ENCODE measurements around the gene HOXD4. TPM values are rescaled to one million over a fixed set of nuclear protein-coding genes. Genes with fewer than 3 reads are reported as not detected.
A peak's percentile ranks its signal among the peaks of the same experiment; 100 is the strongest.

HOXD4 gene
- total RNA-seq, 1 experiment from 2014 or later, result not detected

GRCh38 chr2:176118601-176119339, 32.6 kb upstream of the HOXD4 start:
- Histone ChIP-seq H3K9ac (ENCODE audit: low read length) (0 out of 2 replicates have a peak overlapping the region, but pooled peaks have one; percentile 27), H3K79me2 (ENCODE audit: low read length) (no peaks in the 10 kb centered on the region), H3K36me3 (ENCODE audit: insufficient read depth, low read length) (no peaks in the 10 kb centered on the region), H3K27ac (ENCODE audit: low read length) (no peak overlapping the region), H4K20me1 (ENCODE audit: insufficient read depth, low read depth, low read length) (no peaks in the 10 kb centered on the region), H3K9me2 (replicated peaks; ENCODE audit: insufficient read depth, low read length) (no peaks in the 10 kb centered on the region), H3K27me3 (ENCODE audit: low read length) (no peaks in the 10 kb centered on the region), H2AFZ (ENCODE audit: low read length) (no peak overlapping the region), H3K4me2 (ENCODE audit: low read depth, low read length, poor library complexity, severe bottlenecking) (peak overlapping the region; percentile 44), H3K4me3 (ENCODE audit: low read length) (peak overlapping the region; percentile 40; the same call in 1 of the 2 replicates), H3K4me1 (ENCODE audit: low read length) (no peaks in the 10 kb centered on the region), H3K9me3 (ENCODE audit: low read length) (no peaks in the 10 kb centered on the region)
- DNase-seq, result peak; percentile 79

- Histone ChIP-seq H3K36me3 (ENCODE audit: insufficient read depth, low read length) (no peaks in the 10 kb centered on the region), H3K79me2 (ENCODE audit: low read length) (no peaks in the 10 kb centered on the region), H3K27me3 (ENCODE audit: low read length) (no peaks in the 10 kb centered on the region), H3K4me3 (ENCODE audit: low read length) (no peak overlapping the region), H3K9me3 (ENCODE audit: low read length) (no peaks in the 10 kb centered on the region), H3K9me2 (replicated peaks; ENCODE audit: insufficient read depth, low read length) (no peaks in the 10 kb centered on the region), H2AFZ (ENCODE audit: low read length) (no peak overlapping the region), H3K4me2 (ENCODE audit: low read depth, low read length, poor library complexity, severe bottlenecking) (no peak overlapping the region), H4K20me1 (ENCODE audit: insufficient read depth, low read depth, low read length) (no peaks in the 10 kb centered on the region), H3K4me1 (ENCODE audit: low read length) (no peaks in the 10 kb centered on the region), H3K9ac (ENCODE audit: low read length) (no peak overlapping the region), H3K27ac (ENCODE audit: low read length) (no peak overlapping the region)
- DNase-seq, result no peak
Measured at GRCh38 chr2:176120364-176121189, 30.8 kb upstream of the HOXD4 start.

GRCh38 chr2:176121190-176122051, 29.9 kb upstream of the HOXD4 start:
- Histone ChIP-seq H3K4me3 (ENCODE audit: low read length) (no peak overlapping the region), H3K36me3 (ENCODE audit: insufficient read depth, low read length) (no peaks in the 10 kb centered on the region), H3K4me2 (ENCODE audit: low read depth, low read length, poor library complexity, severe bottlenecking) (no peak overlapping the region), H3K79me2 (ENCODE audit: low read length) (no peaks in the 10 kb centered on the region), H3K4me1 (ENCODE audit: low read length) (no peaks in the 10 kb centered on the region), H4K20me1 (ENCODE audit: insufficient read depth, low read depth, low read length) (no peaks in the 10 kb centered on the region), H3K27ac (ENCODE audit: low read length) (no peak overlapping the region), H2AFZ (ENCODE audit: low read length) (no peak overlapping the region), H3K9me3 (ENCODE audit: low read length) (no peaks in the 10 kb centered on the region), H3K27me3 (ENCODE audit: low read length) (no peaks in the 10 kb centered on the region), H3K9ac (ENCODE audit: low read length) (no peak overlapping the region), H3K9me2 (replicated peaks; ENCODE audit: insufficient read depth, low read length) (no peaks in the 10 kb centered on the region)
- DNase-seq, result no peak

GRCh38 chr2:176122052-176122682, 29.2 kb upstream of the HOXD4 start:
- no peak overlapping the region for H3K9ac ChIP-seq (ENCODE audit: low read length)
- H3K4me3 ChIP-seq (ENCODE audit: low read length), result no peak overlapping the region
- H2AFZ ChIP-seq (ENCODE audit: low read length), result no peak overlapping the region

GRCh38 chr2:176122683-176123410, 28.5 kb upstream of the HOXD4 start, which contains the start of gene HOXD9:
Gene HOXD9 (plus strand): TSS chr2:176122719. CDS start chr2:176122769, 50 bp downstream.
- no peak within 1 kb of the TSS for H3K9ac ChIP-seq (ENCODE audit: low read length)
- no peak within 1 kb of the TSS for H3K4me2 ChIP-seq (ENCODE audit: low read depth, low read length, poor library complexity, severe bottlenecking)
- no peak within 1 kb of the TSS for H3K4me3 ChIP-seq (ENCODE audit: low read length)
- H3K36me3 ChIP-seq (ENCODE audit: insufficient read depth, low read length), result no peaks in the 10 kb centered on the region
- no peak within 1 kb of the TSS for H2AFZ ChIP-seq (ENCODE audit: low read length)
- no peaks in the 10 kb centered on the region for H4K20me1 ChIP-seq (ENCODE audit: insufficient read depth, low read depth, low read length)
- no peak for DNase-seq
- no peaks in the 10 kb centered on the region for H3K79me2 ChIP-seq (ENCODE audit: low read length)
- H3K4me1 ChIP-seq (ENCODE audit: low read length), result peaks cover 3% of the 10 kb centered on the region; the same call in 1 of the 2 replicates
- H3K9me2 ChIP-seq (replicated peaks; ENCODE audit: insufficient read depth, low read length), result no peaks in the 10 kb centered on the region
- no peaks in the 10 kb centered on the region for H3K27me3 ChIP-seq (ENCODE audit: low read length)
- no peak within 1 kb of the TSS for H3K27ac ChIP-seq (ENCODE audit: low read length)
- no peaks in the 10 kb centered on the region for H3K9me3 ChIP-seq (ENCODE audit: low read length)

More at GRCh38 chr2:176122052-176122682, 29.2 kb upstream of the HOXD4 start:
- H3K4me2 ChIP-seq (ENCODE audit: low read depth, low read length, poor library complexity, severe bottlenecking), result no peak overlapping the region
- no peaks in the 10 kb centered on the region for H3K9me3 ChIP-seq (ENCODE audit: low read length)
- H3K36me3 ChIP-seq (ENCODE audit: insufficient read depth, low read length), result no peaks in the 10 kb centered on the region
- H3K4me1 ChIP-seq (ENCODE audit: low read length), result peaks cover under 1% of the 10 kb centered on the region; the same call in 1 of the 2 replicates
- H3K79me2 ChIP-seq (ENCODE audit: low read length), result no peaks in the 10 kb centered on the region
- H3K27ac ChIP-seq (ENCODE audit: low read length), result no peak overlapping the region
- H3K9me2 ChIP-seq (replicated peaks; ENCODE audit: insufficient read depth, low read length), result no peaks in the 10 kb centered on the region
- H4K20me1 ChIP-seq (ENCODE audit: insufficient read depth, low read depth, low read length), result no peaks in the 10 kb centered on the region
- H3K27me3 ChIP-seq (ENCODE audit: low read length), result no peaks in the 10 kb centered on the region
- no peak for DNase-seq

GRCh38 chr2:176123411-176124109, 27.8 kb upstream of the HOXD4 start:
- H3K9ac ChIP-seq (ENCODE audit: low read length), result no peak overlapping the region
- DNase-seq, result no peak
- no peak overlapping the region for H3K4me3 ChIP-seq (ENCODE audit: low read length)
- H3K79me2 ChIP-seq (ENCODE audit: low read length), result no peaks in the 10 kb centered on the region
- H3K4me1 ChIP-seq (ENCODE audit: low read length), result peaks cover 3% of the 10 kb centered on the region; the same call in 1 of the 2 replicates
- H3K36me3 ChIP-seq (ENCODE audit: insufficient read depth, low read length), result no peaks in the 10 kb centered on the region
- H4K20me1 ChIP-seq (ENCODE audit: insufficient read depth, low read depth, low read length), result no peaks in the 10 kb centered on the region
- H3K9me2 ChIP-seq (replicated peaks; ENCODE audit: insufficient read depth, low read length), result no peaks in the 10 kb centered on the region
- no peaks in the 10 kb centered on the region for H3K9me3 ChIP-seq (ENCODE audit: low read length)
- no peak overlapping the region for H3K4me2 ChIP-seq (ENCODE audit: low read depth, low read length, poor library complexity, severe bottlenecking)
- no peaks in the 10 kb centered on the region for H3K27me3 ChIP-seq (ENCODE audit: low read length)
- H2AFZ ChIP-seq (ENCODE audit: low read length), result no peak overlapping the region
- H3K27ac ChIP-seq (ENCODE audit: low read length), result no peak overlapping the region
